IMR-90 (cell line): ENCODE measurements around the gene MLXIPL. TPM values are rescaled to one million over a fixed set of nuclear protein-coding genes. Genes with fewer than 3 reads are reported as not detected.

Experiments
- ATAC-seq: fragments of 200-7000 bp; cut with Tn5 transposase; 2 replicates; pipeline ENCODE4 v1.9.1; 2020; ENCODE audit warnings: low read depth, mild to moderate bottlenecking, moderate library complexity
- BruUV-seq: library from RNA; stranded (reverse); fragments of 400-500 nt; replicated peaks from 2 replicates; lab custom pipeline; 2021; lab: Mats Ljungman, UMichigan
- CTCF ChIA-PET: fragments of 300-600 bp; formaldehyde crosslinking; extraction: SDS; loops from one replicate; lab custom pipeline; 2021; ENCODE audit warnings: antibody characterized with exemption; lab: Yijun Ruan, JAX
- POLR2A ChIA-PET: fragments of 300-600 bp; sonication (Branson Sonifier 250); formaldehyde crosslinking; loops from one replicate; lab custom pipeline; 2022; ENCODE audit warnings: antibody characterized with exemption; ENCODE audit not compliant: unreplicated experiment; lab: Charles Lee
- DNase-seq: peaks from one replicate; pipeline ENCODE4 v3.0.0; 2013
- H2AFZ ChIP-seq: replicated peaks from 2 replicates; pipeline ENCODE3; 2013; ENCODE audit warnings: low read length, mild to moderate bottlenecking; ENCODE audit not compliant: poor library complexity
- H2AK5ac ChIP-seq: 2 replicates; pipeline ENCODE4 v1.6.1; 2013; ENCODE audit warnings: low read depth, low read length, inconsistent platforms
- H2AK9ac ChIP-seq: replicated peaks from 2 replicates; pipeline ENCODE3; 2013; ENCODE audit warnings: mild to moderate bottlenecking, low read depth, low read length, moderate library complexity; ENCODE audit not compliant: poor library complexity
- H2BK120ac ChIP-seq: 2 replicates; pipeline ENCODE4 v1.6.1; 2013; ENCODE audit warnings: low read depth, low read length, inconsistent platforms
- H2BK15ac ChIP-seq: 3 replicates; pipeline ENCODE4 v1.6.1; 2013; ENCODE audit warnings: low read depth, low read length, inconsistent platforms
- H2BK20ac ChIP-seq: 2 replicates; pipeline ENCODE4 v1.6.1; 2013; ENCODE audit warnings: low read depth, mild to moderate bottlenecking, inconsistent platforms, low read length, moderate library complexity
- H2BK5ac ChIP-seq: 2 replicates; pipeline ENCODE4 v1.6.1; 2013; ENCODE audit warnings: mild to moderate bottlenecking, low read depth, low read length, inconsistent platforms; ENCODE audit not compliant: poor library complexity, severe bottlenecking
- H3K14ac ChIP-seq: replicated peaks from 2 replicates; pipeline ENCODE4 v1.6.1; 2013; ENCODE audit warnings: low read depth, low read length, inconsistent platforms
- H3K18ac ChIP-seq: 2 replicates; pipeline ENCODE4 v1.6.1; 2013; ENCODE audit warnings: low read depth, low read length, control low read depth
- H3K23ac ChIP-seq: 2 replicates; pipeline ENCODE4 v1.6.1; 2013; ENCODE audit warnings: low read depth, low read length, inconsistent platforms
- H3K27ac ChIP-seq: 2 replicates; pipeline ENCODE4 v1.5.1; 2013; ENCODE audit warnings: mild to moderate bottlenecking, control low read depth, low read length; ENCODE audit not compliant: insufficient read depth
- H3K27me3 ChIP-seq: 2 replicates; pipeline ENCODE4 v1.6.1; 2013; ENCODE audit warnings: low read length; ENCODE audit not compliant: control insufficient read depth, insufficient read depth
- H3K36me3 ChIP-seq: 2 replicates; pipeline ENCODE4 v1.6.1; 2013; ENCODE audit warnings: low read length, mixed read lengths; ENCODE audit not compliant: control insufficient read depth, insufficient read depth
- H3K4ac ChIP-seq: 2 replicates; pipeline ENCODE4 v1.6.1; 2013; ENCODE audit warnings: low read depth, low read length, inconsistent platforms
- H3K4me1 ChIP-seq: 2 replicates; pipeline ENCODE4 v1.6.1; 2013; ENCODE audit warnings: low read length, mixed read lengths; ENCODE audit not compliant: control insufficient read depth, insufficient read depth
- H3K4me2 ChIP-seq: 2 replicates; pipeline ENCODE4 v1.6.1; 2013; ENCODE audit warnings: low read depth, mild to moderate bottlenecking, control low read depth, low read length, moderate library complexity
- H3K4me3 ChIP-seq: 2 replicates; pipeline ENCODE4 v1.5.1; 2013; ENCODE audit warnings: low read depth, mild to moderate bottlenecking, control low read depth, low read length, moderate library complexity; ENCODE audit not compliant: insufficient read depth
- H3K56ac ChIP-seq: 2 replicates; pipeline ENCODE4 v1.6.1; 2013; ENCODE audit warnings: low read length, inconsistent platforms; ENCODE audit not compliant: insufficient read depth; ENCODE audit errors: extremely low read depth
- H3K79me1 ChIP-seq, 2 experiments: 2 replicates each; pipeline ENCODE4 v1.6.1; 2013; ENCODE audit warnings: low read length in 2 of 2, inconsistent platforms in 1 of 2, low read depth in 1 of 2
- H3K9ac ChIP-seq: 2 replicates; pipeline ENCODE4 v1.6.1; 2013; ENCODE audit warnings: low read depth, low read length, control low read depth
- H3K9me1 ChIP-seq: 2 replicates; pipeline ENCODE4 v1.6.1; 2013; ENCODE audit warnings: low read length, inconsistent platforms; ENCODE audit not compliant: insufficient read depth
- H3K9me3 ChIP-seq: 2 replicates; pipeline ENCODE4 v1.6.1; 2013; ENCODE audit warnings: low read length; ENCODE audit not compliant: control insufficient read depth, insufficient read depth
- H4K20me1 ChIP-seq: 2 replicates; pipeline ENCODE4 v1.6.1; 2013; ENCODE audit warnings: low read length, inconsistent platforms; ENCODE audit not compliant: insufficient read depth
- H4K5ac ChIP-seq: 2 replicates; pipeline ENCODE4 v1.6.1; 2013; ENCODE audit warnings: mild to moderate bottlenecking, low read depth, low read length, control low read depth
- H4K8ac ChIP-seq, 2 experiments: 2 replicates each; pipeline ENCODE4 v1.6.1; 2013; ENCODE audit warnings: low read depth in 2 of 2, low read length in 2 of 2, control low read depth in 1 of 2, inconsistent platforms in 1 of 2
- H4K91ac ChIP-seq: 2 replicates; pipeline ENCODE4 v1.6.1; 2013; ENCODE audit warnings: low read depth, low read length, inconsistent platforms; ENCODE audit not compliant: insufficient read depth
- BHLHE40 ChIP-seq: fragments of 150-350 bp; IDR thresholded peaks from 2 replicates; pipeline ENCODE4 v1.6.1; 2016; ENCODE audit warnings: mild to moderate bottlenecking, low read depth, low read length
- CEBPB ChIP-seq: IDR thresholded peaks from 2 replicates; pipeline ENCODE4 v1.6.1; 2012; ENCODE audit warnings: low read depth, low read length, improper control_type of control experiment
- MAFK ChIP-seq: IDR thresholded peaks from 2 replicates; pipeline ENCODE4 v1.6.1; 2012; ENCODE audit warnings: low read depth, low read length, improper control_type of control experiment
- MAZ ChIP-seq: IDR thresholded peaks from 2 replicates; pipeline ENCODE4 v1.6.1; 2012; ENCODE audit warnings: low read depth, mild to moderate bottlenecking, low read length, improper control_type of control experiment, moderate library complexity, borderline replicate concordance
- MXI1 ChIP-seq: IDR thresholded peaks from 2 replicates; pipeline ENCODE4 v1.6.1; 2012; ENCODE audit warnings: low read depth, mild to moderate bottlenecking, low read length, moderate library complexity, borderline replicate concordance
- NFE2L2 ChIP-seq: fragments of 150-350 bp; IDR thresholded peaks from 2 replicates; pipeline ENCODE4 v1.6.1; 2016; ENCODE audit warnings: low read depth, mild to moderate bottlenecking, low read length
- POLR2A ChIP-seq: IDR thresholded peaks from 2 replicates; pipeline ENCODE4 v1.6.1; 2012; ENCODE audit warnings: mild to moderate bottlenecking, low read depth, low read length
- RAD21 ChIP-seq: IDR thresholded peaks from 2 replicates; pipeline ENCODE4 v1.6.1; 2012; ENCODE audit warnings: low read length, improper control_type of control experiment
- RFX5 ChIP-seq: IDR thresholded peaks from 2 replicates; pipeline ENCODE4 v1.8.0; 2012; ENCODE audit warnings: low read depth, mild to moderate bottlenecking, low read length, moderate library complexity
- WGBS, 2 experiments: methylation state at CpG; one replicate each; pipeline versions ENCODE4 v1.1.5 to v1.1.7; 2013; ENCODE audit warnings: missing lambda C conversion rate in 2 of 2; ENCODE audit not compliant: insufficient read length in 1 of 2; ENCODE audit errors: extremely low coverage in 2 of 2; 5-methylcytosine and 5-hydroxymethylcytosine counted together
- dilution Hi-C: fragments of 300-500 bp; cut with HindIII; formaldehyde crosslinking; loops from one replicate; pipeline ENCODE4 v1.14.3; 2018; ENCODE audit warnings: low sequenced_read_pairs; ENCODE audit not compliant: unreplicated experiment
- in situ Hi-C: fragments of 300-500 bp; cut with MboI; formaldehyde crosslinking; loops from 3 replicates; pipeline ENCODE4 v1.14.3; 2019; ENCODE audit warnings: low sequenced_read_pairs, inconsistent platforms, mixed read lengths
- intact Hi-C: fragments of 100-400 bp; cut with micrococcal nuclease; formaldehyde crosslinking; loops from 2 replicates; pipeline ENCODE4 v1.10.0; 2022
- polyA plus RNA-seq, 3 experiments: library from polyadenylated mRNA; depleted of rRNA; stranded (reverse); fragments of >200 nt; gene quantifications; 2 replicates each; pipeline ENCODE4 v1.2.3, GENCODE V29; 2012; ENCODE audit warnings: low replicate concordance in 1 of 3
- total RNA-seq: library from RNA; depleted of rRNA; stranded (reverse); fragments of >200 nt; gene quantifications from 2 replicates; pipeline ENCODE4 v1.2.3, GENCODE V29; 2012
- TF ChIP-seq, protein P1 (sequence below): fragments of 150-350 bp; IDR thresholded peaks from 2 replicates; pipeline ENCODE4 v1.6.1; 2017; ENCODE audit warnings: mild to moderate bottlenecking, antibody characterized with exemption, low read length, low read depth
- TF ChIP-seq, protein P2 (sequence below): conservative IDR thresholded peaks from 2 replicates; pipeline ENCODE4 v1.5.1; 2012; ENCODE audit warnings: mild to moderate bottlenecking, low read depth, low read length, improper control_type of control experiment

The MLXIPL gene
- total and polyA plus RNA-seq, 2 of the 4 experiments (the other 2 are of a cell fraction): not detected

DNA sequence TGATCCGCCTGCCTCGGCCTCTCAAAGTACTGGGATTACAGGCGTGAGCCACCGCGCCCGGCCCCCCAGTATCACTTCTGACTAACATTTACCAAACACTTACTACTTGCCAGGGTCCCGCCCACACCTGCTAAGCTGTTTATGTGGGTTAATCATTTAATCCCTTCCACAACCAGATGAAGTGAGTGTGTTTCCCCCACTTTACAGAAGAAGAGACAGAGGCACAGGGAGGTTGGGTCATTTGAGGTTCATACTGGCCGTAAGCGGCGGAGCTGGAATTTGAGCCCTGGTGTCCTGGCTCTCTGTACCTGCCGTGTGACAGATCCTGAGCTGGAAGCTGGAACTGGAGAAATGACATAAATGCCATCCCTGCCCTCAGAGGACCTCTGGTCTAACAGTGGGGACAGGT, 28.2 kb upstream of the MLXIPL start:
- ATAC-seq: no peak
- no TSS peak for BruUV-seq
- Histone ChIP-seq H2AFZ (no peak overlapping the region), H3K4me3 (no peak overlapping the region), H3K79me1 (no peaks in the 10 kb centered on the region), H4K5ac (no peak overlapping the region), H3K56ac (no peak overlapping the region), H2BK5ac (no peak overlapping the region), H2AK5ac (no peak overlapping the region), H3K4me1 (no peaks in the 10 kb centered on the region; the same call in 1 of the 2 replicates), H3K14ac (no peak overlapping the region), H3K27ac (no peak overlapping the region), H3K4me2 (no peak overlapping the region), H4K8ac (no peak overlapping the region), H3K9ac (no peak overlapping the region), H3K27me3 (peaks cover 43% of the 10 kb centered on the region), H2BK120ac (no peak overlapping the region), H4K20me1 (no peaks in the 10 kb centered on the region), H3K9me3 (no peaks in the 10 kb centered on the region), H3K9me1 (no peaks in the 10 kb centered on the region), H2BK20ac (no peak overlapping the region), H3K18ac (no peak overlapping the region), H4K91ac (no peak overlapping the region), H3K36me3 (no peaks in the 10 kb centered on the region), H3K23ac (no peak overlapping the region), H3K4ac (no peak overlapping the region), H2AK9ac (no peak overlapping the region), H2BK15ac (no peak overlapping the region)
- in situ Hi-C loops (no loop called here), dilution Hi-C loops (no loop called here), intact Hi-C loops (no loop called here)
- WGBS, 2 experiments: 67% methylated on average over 3 of the region's 11 CpGs; no CpG with 5 or more reads in 1 of the 2 experiments
- ChIA-PET POLR2A (no interaction called here), CTCF (interaction anchor here (1.4 kb wide), 1 partner anchor 16 kb away, joined by 3 read pairs; no protein-coding TSS in a partner anchor)
- TF ChIP-seq RFX5: no peak
- TF ChIP-seq NFE2L2: no peak
- TF ChIP-seq BHLHE40: no peak
- no peak for TF ChIP-seq MAFK
- TF ChIP-seq POLR2A: no peak
- TF ChIP-seq MAZ: no peak
- TF ChIP-seq, protein P1, sequence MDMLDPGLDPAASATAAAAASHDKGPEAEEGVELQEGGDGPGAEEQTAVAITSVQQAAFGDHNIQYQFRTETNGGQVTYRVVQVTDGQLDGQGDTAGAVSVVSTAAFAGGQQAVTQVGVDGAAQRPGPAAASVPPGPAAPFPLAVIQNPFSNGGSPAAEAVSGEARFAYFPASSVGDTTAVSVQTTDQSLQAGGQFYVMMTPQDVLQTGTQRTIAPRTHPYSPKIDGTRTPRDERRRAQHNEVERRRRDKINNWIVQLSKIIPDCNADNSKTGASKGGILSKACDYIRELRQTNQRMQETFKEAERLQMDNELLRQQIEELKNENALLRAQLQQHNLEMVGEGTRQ: no peak
- TF ChIP-seq, protein P2, sequence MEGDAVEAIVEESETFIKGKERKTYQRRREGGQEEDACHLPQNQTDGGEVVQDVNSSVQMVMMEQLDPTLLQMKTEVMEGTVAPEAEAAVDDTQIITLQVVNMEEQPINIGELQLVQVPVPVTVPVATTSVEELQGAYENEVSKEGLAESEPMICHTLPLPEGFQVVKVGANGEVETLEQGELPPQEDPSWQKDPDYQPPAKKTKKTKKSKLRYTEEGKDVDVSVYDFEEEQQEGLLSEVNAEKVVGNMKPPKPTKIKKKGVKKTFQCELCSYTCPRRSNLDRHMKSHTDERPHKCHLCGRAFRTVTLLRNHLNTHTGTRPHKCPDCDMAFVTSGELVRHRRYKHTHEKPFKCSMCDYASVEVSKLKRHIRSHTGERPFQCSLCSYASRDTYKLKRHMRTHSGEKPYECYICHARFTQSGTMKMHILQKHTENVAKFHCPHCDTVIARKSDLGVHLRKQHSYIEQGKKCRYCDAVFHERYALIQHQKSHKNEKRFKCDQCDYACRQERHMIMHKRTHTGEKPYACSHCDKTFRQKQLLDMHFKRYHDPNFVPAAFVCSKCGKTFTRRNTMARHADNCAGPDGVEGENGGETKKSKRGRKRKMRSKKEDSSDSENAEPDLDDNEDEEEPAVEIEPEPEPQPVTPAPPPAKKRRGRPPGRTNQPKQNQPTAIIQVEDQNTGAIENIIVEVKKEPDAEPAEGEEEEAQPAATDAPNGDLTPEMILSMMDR: no peak
- no peak for TF ChIP-seq CEBPB
- TF ChIP-seq MXI1: no peak
- no peak for TF ChIP-seq RAD21
- no peak for DNase-seq
